Measurements from ENCODE around the gene GPC5.

- TF ChIP-seq CTCF (IDR thresholded peaks at IDR 0.05; ENCODE audit: low read depth, low read length, missing input control) (no peak), MAX (IDR thresholded peaks at IDR 0.05) (no peak), TAF1 (conservative IDR thresholded peaks at IDR 0.05) (no peak), JUND (IDR thresholded peaks at IDR 0.05) (no peak), YY1 (IDR thresholded peaks at IDR 0.05) (no peak), HNF4A (conservative IDR thresholded peaks at IDR 0.05) (no peak), RAD21 (IDR thresholded peaks at IDR 0.05) (no peak), SP1 (IDR thresholded peaks at IDR 0.05) (no peak), GABPA (IDR thresholded peaks at IDR 0.05 in 1 of 2, conservative IDR thresholded peaks at IDR 0.05 in 1 of 2) (no peak)
- TF ChIP-seq, protein P1, sequence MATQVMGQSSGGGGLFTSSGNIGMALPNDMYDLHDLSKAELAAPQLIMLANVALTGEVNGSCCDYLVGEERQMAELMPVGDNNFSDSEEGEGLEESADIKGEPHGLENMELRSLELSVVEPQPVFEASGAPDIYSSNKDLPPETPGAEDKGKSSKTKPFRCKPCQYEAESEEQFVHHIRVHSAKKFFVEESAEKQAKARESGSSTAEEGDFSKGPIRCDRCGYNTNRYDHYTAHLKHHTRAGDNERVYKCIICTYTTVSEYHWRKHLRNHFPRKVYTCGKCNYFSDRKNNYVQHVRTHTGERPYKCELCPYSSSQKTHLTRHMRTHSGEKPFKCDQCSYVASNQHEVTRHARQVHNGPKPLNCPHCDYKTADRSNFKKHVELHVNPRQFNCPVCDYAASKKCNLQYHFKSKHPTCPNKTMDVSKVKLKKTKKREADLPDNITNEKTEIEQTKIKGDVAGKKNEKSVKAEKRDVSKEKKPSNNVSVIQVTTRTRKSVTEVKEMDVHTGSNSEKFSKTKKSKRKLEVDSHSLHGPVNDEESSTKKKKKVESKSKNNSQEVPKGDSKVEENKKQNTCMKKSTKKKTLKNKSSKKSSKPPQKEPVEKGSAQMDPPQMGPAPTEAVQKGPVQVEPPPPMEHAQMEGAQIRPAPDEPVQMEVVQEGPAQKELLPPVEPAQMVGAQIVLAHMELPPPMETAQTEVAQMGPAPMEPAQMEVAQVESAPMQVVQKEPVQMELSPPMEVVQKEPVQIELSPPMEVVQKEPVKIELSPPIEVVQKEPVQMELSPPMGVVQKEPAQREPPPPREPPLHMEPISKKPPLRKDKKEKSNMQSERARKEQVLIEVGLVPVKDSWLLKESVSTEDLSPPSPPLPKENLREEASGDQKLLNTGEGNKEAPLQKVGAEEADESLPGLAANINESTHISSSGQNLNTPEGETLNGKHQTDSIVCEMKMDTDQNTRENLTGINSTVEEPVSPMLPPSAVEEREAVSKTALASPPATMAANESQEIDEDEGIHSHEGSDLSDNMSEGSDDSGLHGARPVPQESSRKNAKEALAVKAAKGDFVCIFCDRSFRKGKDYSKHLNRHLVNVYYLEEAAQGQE (IDR thresholded peaks at IDR 0.05) = no peak
- TF ChIP-seq, protein P2, sequence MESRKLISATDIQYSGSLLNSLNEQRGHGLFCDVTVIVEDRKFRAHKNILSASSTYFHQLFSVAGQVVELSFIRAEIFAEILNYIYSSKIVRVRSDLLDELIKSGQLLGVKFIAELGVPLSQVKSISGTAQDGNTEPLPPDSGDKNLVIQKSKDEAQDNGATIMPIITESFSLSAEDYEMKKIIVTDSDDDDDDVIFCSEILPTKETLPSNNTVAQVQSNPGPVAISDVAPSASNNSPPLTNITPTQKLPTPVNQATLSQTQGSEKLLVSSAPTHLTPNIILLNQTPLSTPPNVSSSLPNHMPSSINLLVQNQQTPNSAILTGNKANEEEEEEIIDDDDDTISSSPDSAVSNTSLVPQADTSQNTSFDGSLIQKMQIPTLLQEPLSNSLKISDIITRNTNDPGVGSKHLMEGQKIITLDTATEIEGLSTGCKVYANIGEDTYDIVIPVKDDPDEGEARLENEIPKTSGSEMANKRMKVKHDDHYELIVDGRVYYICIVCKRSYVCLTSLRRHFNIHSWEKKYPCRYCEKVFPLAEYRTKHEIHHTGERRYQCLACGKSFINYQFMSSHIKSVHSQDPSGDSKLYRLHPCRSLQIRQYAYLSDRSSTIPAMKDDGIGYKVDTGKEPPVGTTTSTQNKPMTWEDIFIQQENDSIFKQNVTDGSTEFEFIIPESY (IDR thresholded peaks at IDR 0.05) = no peak
These were observed 360.3 kb downstream of the GPC5 start for GRCh38 chr13:91758724-91759123.
